Hepatocyte (in vitro differentiated cells): ENCODE measurements around the gene TNNI3.

Experiments
- EZH2 ChIP-seq: fragments of 200-600 bp; sonication (generic); IDR thresholded peaks from 2 replicates; pipeline ENCODE4 v1.6.1; 2016; ENCODE audit warnings: antibody characterized with exemption, mild to moderate bottlenecking, borderline replicate concordance
- TF ChIP-seq, protein P1 (sequence below): fragments of 200-600 bp; sonication (generic); IDR thresholded peaks from 2 replicates; pipeline ENCODE4 v1.5.1; 2016; ENCODE audit warnings: antibody characterized with exemption, mild to moderate bottlenecking; ENCODE audit not compliant: poor library complexity

GRCh38 chr19:55206664-55207500 lies 49.4 kb upstream of the TNNI3 start:
- no peak for TF ChIP-seq EZH2
- TF ChIP-seq, protein P1, sequence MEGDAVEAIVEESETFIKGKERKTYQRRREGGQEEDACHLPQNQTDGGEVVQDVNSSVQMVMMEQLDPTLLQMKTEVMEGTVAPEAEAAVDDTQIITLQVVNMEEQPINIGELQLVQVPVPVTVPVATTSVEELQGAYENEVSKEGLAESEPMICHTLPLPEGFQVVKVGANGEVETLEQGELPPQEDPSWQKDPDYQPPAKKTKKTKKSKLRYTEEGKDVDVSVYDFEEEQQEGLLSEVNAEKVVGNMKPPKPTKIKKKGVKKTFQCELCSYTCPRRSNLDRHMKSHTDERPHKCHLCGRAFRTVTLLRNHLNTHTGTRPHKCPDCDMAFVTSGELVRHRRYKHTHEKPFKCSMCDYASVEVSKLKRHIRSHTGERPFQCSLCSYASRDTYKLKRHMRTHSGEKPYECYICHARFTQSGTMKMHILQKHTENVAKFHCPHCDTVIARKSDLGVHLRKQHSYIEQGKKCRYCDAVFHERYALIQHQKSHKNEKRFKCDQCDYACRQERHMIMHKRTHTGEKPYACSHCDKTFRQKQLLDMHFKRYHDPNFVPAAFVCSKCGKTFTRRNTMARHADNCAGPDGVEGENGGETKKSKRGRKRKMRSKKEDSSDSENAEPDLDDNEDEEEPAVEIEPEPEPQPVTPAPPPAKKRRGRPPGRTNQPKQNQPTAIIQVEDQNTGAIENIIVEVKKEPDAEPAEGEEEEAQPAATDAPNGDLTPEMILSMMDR: no peak
